Activated CD4-positive, CD25-positive, alpha-beta regulatory T cell treated with anti-CD3 and anti-CD28 coated beads, Interleukin-2, amount 50 U/mL, for 72 hours (primary cell): ENCODE results near the gene FNBP1.
"Not testable (repeated sequence)": the region's sequence is repeated elsewhere in the genome, so short reads cannot be mapped to it uniquely, and the experiment has no call there.

Source experiments
- DNase-seq: peaks from one replicate; pipeline ENCODE4 v3.0.0; 2021

FNBP1 gene

GRCh38 chr9:129910628-129911567 is 132.1 kb downstream of the FNBP1 start:
- DNase-seq = no peak

- DNase-seq = no peak
Observed at GRCh38 chr9:129909851-129910250, 133.1 kb downstream of the FNBP1 start.

GRCh38 chr9:129908906-129909305 is 134.1 kb downstream of the FNBP1 start:
- no peak for DNase-seq

GRCh38 chr9:129907201-129907600 is 135.8 kb downstream of the FNBP1 start:
- no peak for DNase-seq

- DNase-seq = no peak
Observed at GRCh38 chr9:129906298-129906697, 136.7 kb downstream of the FNBP1 start.

GRCh38 chr9:129904734-129905133 is 138.3 kb downstream of the FNBP1 start:
- no peak for DNase-seq

GRCh38 chr9:129902740-129903134 is 140.3 kb downstream of the FNBP1 start:
- DNase-seq = no peak

- DNase-seq = no peak
Observed at GRCh38 chr9:129901993-129902739, 140.8 kb downstream of the FNBP1 start.

GRCh38 chr9:129900263-129901027 is 142.5 kb downstream of the FNBP1 start:
- DNase-seq = peak; percentile 15

- DNase-seq = no peak
Observed at GRCh38 chr9:129899620-129900019, 143.4 kb downstream of the FNBP1 start.

- peak; percentile 16 for DNase-seq
Observed at GRCh38 chr9:129898185-129898584, 144.8 kb downstream of the FNBP1 start.

GRCh38 chr9:129897263-129897662 is 145.7 kb downstream of the FNBP1 start:
- no peak for DNase-seq

- DNase-seq = no peak
Observed at GRCh38 chr9:129895376-129896268, 147.4 kb downstream of the FNBP1 start.

- DNase-seq = no peak
Observed at GRCh38 chr9:129894120-129894823, 148.7 kb downstream of the FNBP1 start.

GRCh38 chr9:129891569-129891968 is 151.4 kb downstream of the FNBP1 start:
- DNase-seq = no peak

GRCh38 chr9:129890718-129891299 is 152.2 kb downstream of the FNBP1 start:
- not testable (repeated sequence) for DNase-seq

GRCh38 chr9:129889941-129890717 is 152.9 kb downstream of the FNBP1 start:
- peak; percentile 57 for DNase-seq

- DNase-seq = peak; percentile 46
Observed at GRCh38 chr9:129889122-129889940, 153.7 kb downstream of the FNBP1 start.
